OCI-LY3 (cell line): ENCODE measurements around the gene ANKS1B.

Experiments
- H2AFZ ChIP-seq: fragments of 200-600, 300-600 bp; shearing (Covaris generic); 2 replicates; pipeline ENCODE4 v1.6.0; 2014; ENCODE audit warnings: antibody characterized with exemption, low read depth, low read length
- H3K27ac ChIP-seq: fragments of 200-600, 300-600 bp; sonication (generic); 2 replicates; pipeline ENCODE4 v1.5.1; 2014; ENCODE audit warnings: mild to moderate bottlenecking, low read length, moderate library complexity, mixed read lengths
- H3K27me3 ChIP-seq: fragments of 200-600, 300-600 bp; sonication (generic); 2 replicates; pipeline ENCODE4 v1.6.1; 2014; ENCODE audit warnings: low read depth, low read length, mixed read lengths
- H3K36me3 ChIP-seq: fragments of 200-600, 300-600 bp; sonication (generic); replicated peaks from 2 replicates; pipeline ENCODE3; 2014; ENCODE audit warnings: low read depth, low read length, mixed read lengths
- H3K4me1 ChIP-seq: fragments of 300-600, 200-600 bp; sonication (generic); 2 replicates; pipeline ENCODE4 v1.6.1; 2014; ENCODE audit warnings: low read length, mixed read lengths
- H3K4me2 ChIP-seq: fragments of 200-600, 300-600 bp; sonication (generic); 2 replicates; pipeline ENCODE4 v1.6.1; 2014; ENCODE audit warnings: low read length, mixed read lengths
- H3K4me3 ChIP-seq: fragments of 300-600, 200-600 bp; sonication (generic); 2 replicates; pipeline ENCODE4 v1.5.1; 2014; ENCODE audit warnings: antibody characterized with exemption, mild to moderate bottlenecking, low read length, moderate library complexity
- H3K79me2 ChIP-seq: fragments of 300-600, 200-600 bp; shearing (Covaris generic); 2 replicates; pipeline ENCODE4 v1.6.1; 2014; ENCODE audit warnings: mild to moderate bottlenecking, low read length, mixed read lengths
- H3K9ac ChIP-seq: fragments of 300-600, 200-600 bp; shearing (Covaris generic); 2 replicates; pipeline ENCODE4 v1.6.0; 2014; ENCODE audit warnings: mild to moderate bottlenecking, low read length, moderate library complexity
- H3K9me3 ChIP-seq: fragments of 200-600, 300-600 bp; shearing (Covaris generic); 2 replicates; pipeline ENCODE4 v1.6.1; 2014; ENCODE audit warnings: low read length, mixed read lengths; ENCODE audit not compliant: insufficient read depth
- H4K20me1 ChIP-seq: fragments of 200-600, 300-600 bp; sonication (generic); 2 replicates; pipeline ENCODE4 v1.6.1; 2016; ENCODE audit warnings: low read length, mixed read lengths; ENCODE audit not compliant: insufficient read depth
- CTCF ChIP-seq: fragments of 200-600, 300-600 bp; sonication (generic); IDR thresholded peaks from 2 replicates; pipeline ENCODE4 v1.5.1; 2014; ENCODE audit warnings: antibody characterized with exemption, low read length, low read depth
- EZH2phosphoT487 ChIP-seq: fragments of 200-600 bp; shearing (Covaris generic); IDR thresholded peaks from 2 replicates; pipeline ENCODE4 v1.6.1; 2018; ENCODE audit warnings: antibody characterized with exemption, mixed run types, low read depth

Gene ANKS1B

DNA sequence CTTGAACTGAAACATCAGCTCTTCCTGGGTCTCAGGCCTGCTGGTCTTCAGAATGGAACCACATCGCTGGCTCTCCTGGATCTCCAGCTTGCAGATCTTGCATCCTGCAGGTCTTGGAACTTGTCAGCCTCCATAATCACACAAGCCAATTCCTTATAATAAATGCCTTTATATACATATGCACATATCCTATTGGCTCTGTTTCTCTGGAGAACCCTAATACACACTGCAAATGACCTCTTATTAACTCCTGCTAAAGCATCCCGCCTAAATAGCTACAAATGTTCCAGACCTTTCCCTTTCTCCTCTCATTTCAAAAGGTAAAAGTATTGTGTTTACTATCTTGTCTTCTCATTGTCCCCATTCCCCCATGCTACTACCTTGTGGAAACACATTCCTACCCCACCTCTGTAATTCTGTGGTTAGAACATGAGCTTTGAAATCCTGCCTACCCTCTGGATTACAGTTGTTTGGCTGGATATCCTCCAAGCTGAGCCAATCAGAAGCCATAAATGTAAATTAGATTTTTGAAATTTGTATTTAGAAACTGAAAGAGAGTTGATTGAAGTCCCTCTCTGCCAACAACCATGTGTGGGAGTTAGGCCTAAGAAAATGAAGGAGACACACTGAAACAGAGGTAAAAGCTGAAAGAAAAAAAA, 58.1 kb downstream of the ANKS1B start:
- Histone ChIP-seq H3K27ac (no peak overlapping the region), H3K9ac (no peak overlapping the region), H3K4me2 (no peak overlapping the region), H3K79me2 (no peaks in the 10 kb centered on the region), H3K4me3 (no peak overlapping the region), H4K20me1 (no peaks in the 10 kb centered on the region), H3K27me3 (no peaks in the 10 kb centered on the region), H3K4me1 (no peaks in the 10 kb centered on the region), H3K36me3 (no peaks in the 10 kb centered on the region), H2AFZ (no peak overlapping the region), H3K9me3 (no peaks in the 10 kb centered on the region)
- TF ChIP-seq EZH2phosphoT487 (no peak), CTCF (no peak)

GRCh38 chr12:99920353-99920960, 64.3 kb downstream of the ANKS1B start:
- Histone ChIP-seq H2AFZ (no peak overlapping the region), H3K79me2 (no peaks in the 10 kb centered on the region), H3K4me2 (no peak overlapping the region), H3K36me3 (no peaks in the 10 kb centered on the region), H3K27ac (no peak overlapping the region), H3K4me3 (no peak overlapping the region), H3K27me3 (no peaks in the 10 kb centered on the region), H4K20me1 (no peaks in the 10 kb centered on the region), H3K9me3 (no peaks in the 10 kb centered on the region), H3K4me1 (no peaks in the 10 kb centered on the region), H3K9ac (no peak overlapping the region)
- no peak for TF ChIP-seq EZH2phosphoT487

GRCh38 chr12:99917711-99918402, 66.9 kb downstream of the ANKS1B start:
- H4K20me1 ChIP-seq, result no peaks in the 10 kb centered on the region

GRCh38 chr12:99916555-99916954, 68.2 kb downstream of the ANKS1B start:
- H3K27ac ChIP-seq, result no peak overlapping the region
- H2AFZ ChIP-seq, result no peak overlapping the region
- H3K27me3 ChIP-seq, result no peaks in the 10 kb centered on the region
- H3K4me3 ChIP-seq, result no peak overlapping the region
- no peaks in the 10 kb centered on the region for H3K9me3 ChIP-seq
- H3K79me2 ChIP-seq, result no peaks in the 10 kb centered on the region
- no peaks in the 10 kb centered on the region for H4K20me1 ChIP-seq
- no peaks in the 10 kb centered on the region for H3K4me1 ChIP-seq
- H3K9ac ChIP-seq, result no peak overlapping the region
- no peak for TF ChIP-seq CTCF
- TF ChIP-seq EZH2phosphoT487, result no peak
- H3K4me2 ChIP-seq, result no peak overlapping the region
- no peaks in the 10 kb centered on the region for H3K36me3 ChIP-seq

More at GRCh38 chr12:99917711-99918402, 66.9 kb downstream of the ANKS1B start:
- no peaks in the 10 kb centered on the region for H3K36me3 ChIP-seq
- no peak overlapping the region for H3K4me2 ChIP-seq
- no peaks in the 10 kb centered on the region for H3K79me2 ChIP-seq
- no peak overlapping the region for H3K27ac ChIP-seq
- no peak overlapping the region for H3K4me3 ChIP-seq
- H3K4me1 ChIP-seq, result no peaks in the 10 kb centered on the region
- no peaks in the 10 kb centered on the region for H3K9me3 ChIP-seq
- no peaks in the 10 kb centered on the region for H3K27me3 ChIP-seq
- H2AFZ ChIP-seq, result no peak overlapping the region
- H3K9ac ChIP-seq, result no peak overlapping the region
- no peak for TF ChIP-seq CTCF
